ENCODE data around the gene COL6A1.

COL6A1 gene

DNA sequence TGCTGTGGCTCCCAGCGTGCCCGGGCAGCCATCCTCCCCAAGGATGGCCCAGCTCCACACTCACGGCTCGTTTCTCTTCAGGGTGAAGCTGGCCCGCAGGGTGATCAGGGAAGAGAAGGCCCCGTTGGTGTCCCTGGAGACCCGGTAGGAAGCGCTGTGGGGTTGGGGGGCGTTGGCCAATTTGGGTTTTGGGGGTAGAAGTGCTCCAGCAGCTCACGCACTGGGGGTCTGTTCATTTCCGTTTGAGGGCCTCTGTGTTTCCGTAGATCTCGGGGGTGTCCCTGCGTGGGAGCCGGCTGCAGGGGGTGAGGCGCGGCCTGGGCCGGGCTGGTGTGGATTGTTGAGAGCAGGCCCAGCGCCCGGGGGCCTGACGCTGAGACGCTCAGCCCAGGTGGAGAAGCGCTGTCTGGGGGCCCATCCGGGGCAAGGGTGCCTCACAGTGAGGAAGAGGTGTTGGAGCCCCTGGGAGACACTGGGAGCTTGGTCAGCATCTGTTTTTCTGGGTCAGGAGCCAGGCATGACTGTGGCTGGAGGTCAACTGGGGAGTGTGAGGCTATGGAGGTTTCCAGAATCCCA lies 12.6 kb downstream of the COL6A1 start:
- DNase-seq (ENCODE audit: low spot score): no peak

DNA sequence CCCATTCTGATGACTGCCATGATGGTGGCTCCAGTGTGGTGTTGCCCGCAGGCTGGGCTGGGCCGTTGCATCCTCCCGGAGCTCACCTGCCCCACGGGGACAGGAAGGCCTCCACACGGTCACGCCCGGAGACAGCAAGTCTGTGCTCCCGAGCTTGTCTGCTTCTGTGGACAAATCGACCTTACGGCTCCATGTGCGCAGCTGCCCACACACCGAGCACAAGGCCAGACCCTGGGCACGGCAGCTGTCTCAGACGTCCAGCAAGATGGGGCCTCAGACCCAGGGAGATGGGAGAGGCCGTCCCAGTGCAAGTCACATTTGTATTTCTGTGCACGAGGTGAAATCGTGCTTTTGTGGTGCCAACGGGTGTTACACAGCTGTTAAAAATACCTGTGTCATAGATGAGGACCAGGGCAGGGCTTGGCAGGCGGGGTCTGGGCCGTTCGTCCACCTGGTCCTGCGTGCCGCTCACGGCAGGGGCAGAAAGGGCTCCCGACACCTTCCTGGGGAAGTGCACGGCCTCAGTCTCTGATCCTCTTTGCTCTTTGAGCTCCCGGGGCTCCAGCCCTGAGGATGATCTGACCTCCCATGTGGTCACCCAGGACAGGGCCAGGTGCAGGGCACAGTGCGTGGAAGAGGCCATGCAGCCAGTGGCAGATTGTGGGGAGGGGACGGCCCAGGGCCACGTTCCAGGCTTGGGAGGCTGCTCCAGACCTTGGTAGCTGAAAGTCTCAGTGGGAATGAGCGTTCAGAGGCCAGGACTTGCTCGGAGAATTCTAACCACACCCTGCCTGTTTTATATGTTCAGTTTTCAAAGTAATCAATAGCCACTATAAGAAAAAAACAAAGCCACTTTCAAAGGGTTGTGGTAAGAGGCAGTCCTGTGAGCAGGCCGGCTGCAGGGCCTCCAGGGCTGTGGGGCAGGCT lies 13.5 kb downstream of the COL6A1 start:
- no peak for DNase-seq (ENCODE audit: low spot score)

DNA sequence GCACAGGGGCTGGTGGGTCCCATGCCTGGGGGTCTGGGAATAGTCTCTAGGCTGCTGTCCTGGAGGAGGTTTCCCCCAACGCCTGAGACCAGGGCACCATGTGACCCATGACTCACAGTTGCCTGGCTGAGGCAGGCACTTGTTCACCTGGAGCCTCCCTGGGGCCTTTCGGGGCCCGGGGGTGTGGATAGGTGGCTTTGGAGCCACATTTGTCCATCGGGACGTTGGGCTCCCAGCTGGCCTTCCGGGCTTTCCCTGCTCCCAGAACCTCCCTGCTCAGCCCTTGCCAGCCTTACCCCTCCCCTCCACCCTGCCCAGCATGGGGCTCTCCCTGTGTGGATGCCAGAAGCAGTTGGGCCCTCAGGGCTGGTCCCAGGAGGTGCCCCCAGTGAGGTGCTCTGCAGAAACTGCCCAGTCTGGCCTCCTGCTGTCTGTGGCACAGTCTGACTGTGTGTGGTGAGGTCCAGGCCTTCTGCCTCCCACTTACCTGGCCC lies 14.2 kb downstream of the COL6A1 start:
- no peak for DNase-seq (ENCODE audit: low spot score)

DNA sequence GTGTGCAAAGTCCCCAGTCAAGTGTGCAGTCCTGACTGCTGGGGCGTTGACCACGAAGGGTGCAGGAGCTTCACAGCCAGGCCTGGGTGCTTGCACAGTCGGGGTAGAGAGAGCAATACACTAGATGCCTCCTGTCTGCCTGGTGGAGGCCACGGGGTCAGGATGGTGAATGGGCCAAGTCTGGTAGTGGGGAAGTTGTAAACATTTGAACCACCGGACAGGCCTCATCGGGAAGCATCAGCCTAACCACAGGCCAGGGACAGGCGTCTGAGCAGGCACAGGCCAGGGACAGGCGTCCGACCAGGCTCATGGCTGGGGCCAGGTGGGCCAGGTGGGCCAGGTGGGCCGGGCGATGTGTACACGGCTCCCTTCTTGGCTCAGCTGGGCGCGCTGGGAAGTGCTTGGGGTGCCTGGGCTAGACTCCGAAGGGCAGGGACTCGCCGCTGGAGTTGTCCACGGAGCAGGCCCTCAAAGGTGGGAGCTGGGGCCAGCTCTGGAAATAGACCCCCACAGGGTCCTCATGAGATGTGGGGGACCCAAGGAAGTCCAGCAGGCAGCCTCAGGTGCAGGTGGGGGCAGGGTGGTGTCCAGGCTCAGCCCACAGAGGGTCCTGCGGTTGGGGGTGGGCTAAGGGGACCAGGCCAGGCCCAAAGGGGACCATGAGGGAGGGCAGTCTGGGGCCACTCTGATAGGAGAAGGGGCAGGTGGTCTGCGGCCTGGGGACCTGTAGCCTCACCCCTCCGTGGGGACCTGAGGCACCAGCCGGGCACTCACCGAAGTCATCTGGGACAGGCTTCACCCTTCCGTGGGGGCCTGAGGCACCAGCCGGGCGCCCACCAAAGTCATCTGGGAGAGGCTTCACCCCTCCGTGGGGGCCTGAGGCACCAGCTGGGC lies 15.0 kb downstream of the COL6A1 start:
- no peak for DNase-seq (ENCODE audit: low spot score)

DNA sequence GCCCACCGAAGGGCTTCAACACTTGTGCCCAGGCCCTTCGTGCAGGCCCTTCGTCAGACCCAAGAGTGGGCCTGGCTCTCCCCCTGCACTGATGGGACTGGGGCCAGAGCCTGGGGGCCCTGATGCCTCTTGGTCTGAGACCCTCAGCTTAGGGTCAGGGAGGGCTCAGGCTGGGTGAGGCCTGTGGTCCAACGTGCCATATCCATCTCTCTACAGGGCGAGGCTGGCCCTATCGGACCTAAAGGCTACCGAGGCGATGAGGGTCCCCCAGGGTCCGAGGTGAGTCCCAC lies 15.6 kb downstream of the COL6A1 start:
- no peak for DNase-seq (ENCODE audit: low spot score)

DNA sequence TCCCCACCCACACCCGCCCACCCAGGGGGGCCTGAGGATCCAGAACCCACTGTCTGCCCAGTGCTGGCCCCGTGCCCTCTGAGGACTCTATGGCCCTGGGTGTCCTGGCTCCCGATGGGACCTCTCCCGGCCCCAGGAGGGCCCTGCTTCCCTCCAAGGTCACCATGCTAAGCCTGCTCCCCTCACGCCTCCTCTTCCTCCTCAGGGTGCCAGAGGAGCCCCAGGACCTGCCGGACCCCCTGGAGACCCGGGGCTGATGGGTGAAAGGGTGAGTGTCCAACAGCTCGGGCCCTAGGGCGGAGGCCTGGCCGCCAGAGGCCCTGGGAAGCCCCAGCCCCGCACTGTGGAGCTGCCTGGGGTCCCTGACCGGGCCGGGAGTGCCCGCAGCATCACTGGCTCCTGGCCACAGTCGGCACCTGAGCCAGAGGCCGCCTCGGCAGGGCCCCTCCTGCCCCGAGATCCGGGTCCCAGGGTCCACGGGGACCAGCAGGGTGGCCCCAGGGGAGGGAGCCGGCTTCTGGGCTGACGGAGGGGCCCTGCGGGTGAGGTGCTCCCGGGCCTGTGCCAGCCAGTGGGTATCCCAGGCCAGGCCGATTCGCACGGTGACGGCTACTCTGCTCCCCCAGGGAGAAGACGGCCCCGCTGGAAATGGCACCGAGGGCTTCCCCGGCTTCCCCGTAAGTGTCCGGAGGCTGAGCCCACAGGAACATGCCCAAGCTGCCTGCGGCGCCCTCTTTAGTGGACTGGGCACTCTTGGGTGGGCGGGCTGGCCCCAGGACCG lies 16.1 kb downstream of the COL6A1 start:
- DNase-seq (ENCODE audit: low spot score): no peak

DNA sequence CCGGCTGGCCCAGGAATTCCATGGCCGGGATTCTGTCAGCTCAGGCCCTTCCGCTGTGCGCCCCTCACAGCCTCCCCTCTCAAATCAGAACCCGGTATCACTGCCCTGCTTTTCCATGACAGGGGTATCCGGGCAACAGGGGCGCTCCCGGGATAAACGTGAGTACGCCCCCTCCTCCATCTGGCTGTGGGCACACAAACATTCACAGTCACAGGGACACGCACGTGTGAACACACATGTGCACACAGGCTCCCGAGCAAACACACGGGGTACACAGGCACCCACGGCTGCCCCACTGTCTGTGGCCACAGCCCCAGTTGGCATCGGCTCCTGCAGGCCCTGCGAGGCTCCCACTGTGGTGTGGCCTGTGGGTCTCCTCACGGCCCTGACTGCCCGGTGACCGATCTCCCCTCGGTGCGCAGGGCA lies 16.7 kb downstream of the COL6A1 start:
- DNase-seq (ENCODE audit: low spot score): no peak

DNA sequence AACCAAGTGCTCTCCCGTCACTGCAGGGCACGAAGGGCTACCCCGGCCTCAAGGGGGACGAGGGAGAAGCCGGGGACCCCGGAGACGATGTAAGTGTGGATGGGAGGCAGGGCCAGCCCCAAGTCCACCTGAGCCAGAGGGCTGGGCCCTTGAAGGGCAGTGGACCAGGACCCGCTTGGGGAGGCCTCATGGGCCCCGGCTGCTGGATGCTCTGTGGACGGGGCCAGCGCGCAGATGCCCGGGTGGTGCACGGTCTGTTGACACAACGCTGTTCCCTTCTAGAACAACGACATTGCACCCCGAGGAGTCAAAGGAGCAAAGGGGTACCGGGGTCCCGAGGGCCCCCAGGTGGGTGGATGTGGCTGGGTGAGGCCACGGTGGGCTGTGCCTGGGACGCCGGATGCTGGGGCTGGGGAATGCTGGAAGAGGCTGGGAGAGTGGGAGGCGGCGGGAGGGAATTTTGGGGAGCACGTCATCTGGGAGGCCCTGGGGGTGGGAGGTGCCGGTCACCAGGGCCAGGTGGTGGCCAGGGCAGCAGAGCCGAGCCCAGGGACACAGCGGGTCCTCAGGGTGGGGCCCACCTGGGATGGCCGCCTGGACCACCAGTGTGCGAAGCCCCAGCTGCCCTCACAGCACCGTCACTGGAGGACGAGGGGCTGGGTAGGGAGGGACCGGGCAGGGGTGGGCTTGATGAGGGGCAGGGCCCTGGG lies 17.5 kb downstream of the COL6A1 start:
- DNase-seq (ENCODE audit: low spot score): no peak

DNA sequence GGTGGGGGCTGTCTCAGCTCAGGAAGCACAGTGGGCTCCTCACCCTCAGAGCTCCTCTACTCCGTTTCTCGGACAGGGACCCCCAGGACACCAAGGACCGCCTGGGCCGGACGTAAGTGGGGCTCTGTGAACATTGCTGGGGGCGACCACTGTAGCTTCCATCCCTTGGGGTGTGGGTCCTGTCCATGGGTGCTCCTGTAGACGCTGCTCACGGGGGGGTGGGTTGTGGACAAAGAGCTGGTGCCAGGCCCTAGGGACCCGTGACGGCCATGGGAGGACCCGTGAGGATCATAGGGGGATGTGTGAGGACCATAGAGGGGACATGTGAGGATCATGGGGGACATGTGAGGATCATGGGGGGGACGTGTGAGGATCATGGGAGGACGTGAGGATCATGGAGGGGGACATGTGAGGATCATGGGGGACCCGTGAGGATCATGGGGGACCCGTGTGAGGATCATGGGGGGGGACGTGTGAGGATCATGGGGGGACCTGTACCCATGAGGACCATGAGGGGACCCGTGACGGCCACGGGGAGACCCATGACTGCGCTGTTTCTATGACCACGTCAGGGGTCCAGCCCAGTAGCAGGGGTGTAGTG lies 18.1 kb downstream of the COL6A1 start:
- no peak for DNase-seq (ENCODE audit: low spot score)

DNA sequence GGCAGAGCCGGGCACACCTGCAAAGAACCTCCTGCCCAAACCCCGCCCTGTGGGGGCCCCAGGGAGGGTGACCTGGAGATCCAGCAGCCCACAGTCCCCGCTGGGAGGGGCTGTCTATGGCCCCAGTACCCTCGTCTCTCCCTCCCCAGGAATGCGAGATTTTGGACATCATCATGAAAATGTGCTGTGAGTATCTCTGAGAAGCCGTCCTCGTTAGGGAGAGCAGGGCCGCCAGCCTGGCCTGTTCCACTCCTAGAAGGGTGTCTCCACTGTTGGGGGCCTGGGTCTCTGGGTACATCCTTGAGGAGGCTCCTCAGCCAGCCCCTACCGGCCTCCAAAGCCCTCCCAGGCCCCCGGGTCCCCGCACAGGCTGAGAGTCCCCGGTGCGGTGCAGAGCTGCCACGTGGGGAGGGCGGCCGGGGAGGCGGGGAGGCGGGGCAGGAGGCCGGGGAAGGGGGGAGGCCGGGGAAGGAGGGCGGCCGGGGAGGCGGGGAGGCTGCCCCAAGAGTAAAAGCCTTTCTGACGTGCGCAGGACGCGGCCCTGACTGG lies 18.7 kb downstream of the COL6A1 start:
- no peak for DNase-seq (ENCODE audit: low spot score)

DNA sequence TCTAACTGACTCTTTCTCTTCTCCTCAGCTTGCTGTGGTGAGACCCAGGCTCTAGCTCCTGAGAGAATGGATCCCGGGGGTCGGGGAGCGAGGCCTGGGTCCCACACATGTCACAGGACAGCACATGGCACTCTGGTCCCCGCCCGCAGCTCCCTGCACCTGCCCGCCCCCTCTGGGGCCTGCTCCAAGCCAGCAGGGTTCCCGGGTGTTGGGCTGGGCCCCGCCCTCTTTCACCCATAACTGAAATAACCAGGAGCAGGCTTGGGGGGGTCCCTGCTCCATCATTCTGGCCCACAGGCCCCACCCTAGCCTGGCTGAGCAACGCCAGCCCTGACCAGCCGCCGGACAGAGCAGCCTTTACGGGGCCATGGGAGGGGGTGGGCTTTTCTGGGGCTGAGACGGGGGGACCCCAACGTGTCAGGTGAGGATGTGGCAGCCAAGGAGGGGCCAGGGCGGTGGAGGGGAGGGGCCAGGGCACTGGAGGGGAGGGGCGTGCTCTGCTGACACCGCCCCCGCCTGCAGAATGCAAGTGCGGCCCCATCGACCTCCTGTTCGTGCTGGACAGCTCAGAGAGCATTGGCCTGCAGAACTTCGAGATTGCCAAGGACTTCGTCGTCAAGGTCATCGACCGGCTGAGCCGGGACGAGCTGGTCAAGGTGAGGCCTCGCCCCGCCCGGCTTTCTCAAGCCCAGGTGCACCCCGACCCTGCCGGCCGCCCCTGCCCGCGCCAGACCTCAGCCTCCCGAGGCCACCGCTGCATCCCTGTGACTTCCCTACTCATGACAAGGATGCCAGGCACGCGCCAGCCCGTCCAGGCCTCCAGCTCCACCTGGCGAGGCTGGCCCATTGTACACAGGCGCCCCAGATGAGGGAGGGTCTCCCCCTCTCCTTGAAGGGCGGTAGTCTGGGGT lies 19.4 kb downstream of the COL6A1 start:
- no peak for DNase-seq (ENCODE audit: low spot score)

DNA sequence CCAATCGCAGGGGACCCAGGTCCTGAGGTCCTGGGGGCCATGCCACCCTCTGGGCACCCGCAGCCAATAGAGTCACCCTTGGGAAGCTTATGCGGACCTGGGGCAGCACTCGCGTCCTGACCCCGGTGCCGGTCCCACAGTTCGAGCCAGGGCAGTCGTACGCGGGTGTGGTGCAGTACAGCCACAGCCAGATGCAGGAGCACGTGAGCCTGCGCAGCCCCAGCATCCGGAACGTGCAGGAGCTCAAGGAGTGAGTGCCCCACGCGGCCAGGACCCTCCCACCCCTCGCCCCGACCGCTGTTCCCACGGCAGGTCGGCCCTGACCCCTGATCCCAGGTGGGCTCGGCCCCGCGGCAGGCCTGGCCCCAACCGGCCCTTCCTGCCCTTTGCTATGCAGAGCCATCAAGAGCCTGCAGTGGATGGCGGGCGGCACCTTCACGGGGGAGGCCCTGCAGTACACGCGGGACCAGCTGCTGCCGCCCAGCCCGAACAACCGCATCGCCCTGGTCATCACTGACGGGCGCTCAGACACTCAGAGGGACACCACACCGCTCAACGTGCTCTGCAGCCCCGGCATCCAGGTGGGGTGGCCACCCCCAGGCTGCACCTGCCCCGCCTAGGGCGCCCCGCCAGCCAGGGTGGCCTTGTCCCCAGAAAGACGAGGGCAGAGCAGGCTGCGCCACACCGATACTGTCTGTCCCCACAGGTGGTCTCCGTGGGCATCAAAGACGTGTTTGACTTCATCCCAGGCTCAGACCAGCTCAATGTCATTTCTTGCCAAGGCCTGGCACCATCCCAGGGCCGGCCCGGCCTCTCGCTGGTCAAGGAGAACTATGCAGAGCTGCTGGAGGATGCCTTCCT lies 20.5 kb downstream of the COL6A1 start:
- DNase-seq (ENCODE audit: low spot score): no peak

DNA sequence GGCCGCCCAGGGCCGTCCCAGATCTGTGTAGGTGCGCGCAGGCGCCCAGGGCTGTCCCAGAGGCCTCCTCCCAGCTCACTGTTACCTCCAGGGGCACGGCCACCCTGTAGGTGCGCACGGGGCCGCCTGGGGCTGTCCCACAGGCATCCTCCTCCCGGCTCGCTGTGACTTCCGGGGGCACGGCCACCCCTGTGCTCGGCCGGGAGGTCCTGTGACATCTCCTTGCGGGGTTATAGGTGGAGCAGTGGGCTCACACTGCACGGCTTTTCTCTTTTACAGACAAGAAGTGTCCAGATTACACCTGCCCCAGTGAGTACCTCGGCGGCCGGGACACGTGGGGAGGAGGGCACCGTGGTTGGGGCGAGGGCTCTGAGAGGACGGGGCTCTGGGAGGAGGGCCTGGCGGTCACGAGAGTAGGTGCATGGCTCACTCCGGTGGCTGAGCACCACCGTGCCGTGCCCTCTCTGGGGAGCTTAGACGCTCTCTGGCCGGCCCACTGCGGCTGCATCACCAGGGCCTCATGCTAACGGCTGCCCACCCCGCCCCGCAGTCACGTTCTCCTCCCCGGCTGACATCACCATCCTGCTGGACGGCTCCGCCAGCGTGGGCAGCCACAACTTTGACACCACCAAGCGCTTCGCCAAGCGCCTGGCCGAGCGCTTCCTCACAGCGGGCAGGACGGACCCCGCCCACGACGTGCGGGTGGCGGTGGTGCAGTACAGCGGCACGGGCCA lies 21.4 kb downstream of the COL6A1 start:
- DNase-seq (ENCODE audit: low spot score): no peak

DNA sequence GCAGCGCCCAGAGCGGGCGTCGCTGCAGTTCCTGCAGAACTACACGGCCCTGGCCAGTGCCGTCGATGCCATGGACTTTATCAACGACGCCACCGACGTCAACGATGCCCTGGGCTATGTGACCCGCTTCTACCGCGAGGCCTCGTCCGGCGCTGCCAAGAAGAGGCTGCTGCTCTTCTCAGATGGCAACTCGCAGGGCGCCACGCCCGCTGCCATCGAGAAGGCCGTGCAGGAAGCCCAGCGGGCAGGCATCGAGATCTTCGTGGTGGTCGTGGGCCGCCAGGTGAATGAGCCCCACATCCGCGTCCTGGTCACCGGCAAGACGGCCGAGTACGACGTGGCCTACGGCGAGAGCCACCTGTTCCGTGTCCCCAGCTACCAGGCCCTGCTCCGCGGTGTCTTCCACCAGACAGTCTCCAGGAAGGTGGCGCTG lies 22.0 kb downstream of the COL6A1 start:
- no peak for DNase-seq (ENCODE audit: low spot score)

DNA sequence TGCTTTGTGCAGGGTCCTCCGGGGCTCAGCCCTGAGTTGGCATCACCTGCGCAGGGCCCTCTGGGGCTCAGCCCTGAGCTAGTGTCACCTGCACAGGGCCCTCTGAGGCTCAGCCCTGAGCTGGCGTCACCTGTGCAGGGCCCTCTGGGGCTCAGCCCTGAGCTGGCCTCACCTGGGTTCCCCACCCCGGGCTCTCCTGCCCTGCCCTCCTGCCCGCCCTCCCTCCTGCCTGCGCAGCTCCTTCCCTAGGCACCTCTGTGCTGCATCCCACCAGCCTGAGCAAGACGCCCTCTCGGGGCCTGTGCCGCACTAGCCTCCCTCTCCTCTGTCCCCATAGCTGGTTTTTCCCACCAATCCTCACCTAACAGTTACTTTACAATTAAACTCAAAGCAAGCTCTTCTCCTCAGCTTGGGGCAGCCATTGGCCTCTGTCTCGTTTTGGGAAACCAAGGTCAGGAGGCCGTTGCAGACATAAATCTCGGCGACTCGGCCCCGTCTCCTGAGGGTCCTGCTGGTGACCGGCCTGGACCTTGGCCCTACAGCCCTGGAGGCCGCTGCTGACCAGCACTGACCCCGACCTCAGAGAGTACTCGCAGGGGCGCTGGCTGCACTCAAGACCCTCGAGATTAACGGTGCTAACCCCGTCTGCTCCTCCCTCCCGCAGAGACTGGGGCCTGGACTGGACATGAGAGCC lies 22.7 kb downstream of the COL6A1 start:
- no peak for DNase-seq (ENCODE audit: low spot score)

DNA sequence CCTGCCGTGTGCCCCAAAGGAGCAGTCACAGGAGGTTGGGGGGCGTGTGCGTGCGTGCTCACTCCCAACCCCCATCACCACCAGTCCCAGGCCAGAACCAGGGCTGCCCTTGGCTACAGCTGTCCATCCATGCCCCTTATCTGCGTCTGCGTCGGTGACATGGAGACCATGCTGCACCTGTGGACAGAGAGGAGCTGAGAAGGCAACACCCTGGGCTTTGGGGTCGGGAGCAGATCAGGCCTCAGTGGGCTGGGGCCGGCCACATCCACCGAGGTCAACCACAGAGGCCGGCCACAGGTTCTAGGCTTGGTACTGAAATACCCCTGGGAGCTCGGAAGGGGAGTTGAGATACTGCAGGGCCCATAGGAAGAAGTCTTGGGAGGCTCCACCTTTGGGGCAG lies 23.5 kb downstream of the COL6A1 start:
- DNase-seq (ENCODE audit: low spot score): no peak

DNA sequence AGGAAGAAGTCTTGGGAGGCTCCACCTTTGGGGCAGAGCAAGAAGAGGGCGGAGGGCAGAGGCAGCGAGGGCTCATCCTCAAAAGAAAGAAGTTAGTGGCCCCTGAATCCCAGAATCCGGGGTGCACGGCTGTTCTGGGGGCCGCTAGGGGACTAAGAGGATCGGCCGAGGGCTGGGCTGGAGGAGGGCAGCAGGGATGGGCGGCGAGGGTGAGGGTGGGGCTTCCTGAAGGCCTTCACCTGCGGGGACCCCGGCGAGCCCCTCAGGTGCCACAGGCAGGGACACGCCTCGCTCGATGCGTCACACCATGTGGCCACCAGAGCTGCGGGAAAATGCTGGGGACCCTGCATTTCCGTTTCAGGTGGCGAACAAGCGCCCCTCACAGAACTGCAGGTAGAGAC lies 23.9 kb downstream of the COL6A1 start:
- no peak for DNase-seq (ENCODE audit: low spot score)

Measured in kidney capillary endothelial cell (primary cell).